Fibroblast of the conjunctiva (primary cell): ENCODE results near the gene RNFT2.
"Not testable (repeated sequence)": the region's sequence is repeated elsewhere in the genome, so short reads cannot be mapped to it uniquely, and the experiment has no call there.

Source experiments
- DNase-seq: peaks from one replicate; pipeline ENCODE4 v3.0.0-alpha.2; 2010; ENCODE audit warnings: low read depth

Gene RNFT2

GRCh38 chr12:116745554-116745953 lies 7.4 kb downstream of the RNFT2 start:
- no peak for DNase-seq

- no peak for DNase-seq
Measured at GRCh38 chr12:116749884-116750283, 11.8 kb downstream of the RNFT2 start.

GRCh38 chr12:116750298-116750697 lies 12.2 kb downstream of the RNFT2 start:
- DNase-seq: no peak

- not testable (repeated sequence) for DNase-seq
Measured at GRCh38 chr12:116754097-116754496, 16.0 kb downstream of the RNFT2 start.

GRCh38 chr12:116754783-116755182 lies 16.7 kb downstream of the RNFT2 start:
- DNase-seq: not testable (repeated sequence)

GRCh38 chr12:116759783-116760621 lies 21.9 kb downstream of the RNFT2 start:
- no peak for DNase-seq

- DNase-seq: no peak
Measured at GRCh38 chr12:116760622-116761020, 22.5 kb downstream of the RNFT2 start.

GRCh38 chr12:116761499-116761898 lies 23.4 kb downstream of the RNFT2 start:
- DNase-seq: no peak

GRCh38 chr12:116765271-116765670 lies 27.2 kb downstream of the RNFT2 start:
- DNase-seq: no peak

GRCh38 chr12:116766285-116766684 lies 28.2 kb downstream of the RNFT2 start:
- DNase-seq: no peak

- DNase-seq: no peak
Measured at GRCh38 chr12:116766746-116767145, 28.6 kb downstream of the RNFT2 start.

- DNase-seq: no peak
Measured at GRCh38 chr12:116771651-116772050, 33.5 kb downstream of the RNFT2 start.

GRCh38 chr12:116773276-116773731 lies 35.2 kb downstream of the RNFT2 start:
- DNase-seq: no peak

- DNase-seq: no peak
Measured at GRCh38 chr12:116774020-116774419, 35.9 kb downstream of the RNFT2 start.

- no peak for DNase-seq
Measured at GRCh38 chr12:116777245-116777644, 39.1 kb downstream of the RNFT2 start.

- DNase-seq: no peak
Measured at GRCh38 chr12:116779597-116779996, 41.5 kb downstream of the RNFT2 start.

- no peak for DNase-seq
Measured at GRCh38 chr12:116780942-116781341, 42.8 kb downstream of the RNFT2 start.

- DNase-seq: no peak
Measured at GRCh38 chr12:116783525-116784237, 45.6 kb downstream of the RNFT2 start.

GRCh38 chr12:116784238-116784612 lies 46.1 kb downstream of the RNFT2 start:
- no peak for DNase-seq

GRCh38 chr12:116789562-116789961 lies 51.4 kb downstream of the RNFT2 start:
- DNase-seq: not testable (repeated sequence)

- no peak for DNase-seq
Measured at GRCh38 chr12:116790066-116790465, 52.0 kb downstream of the RNFT2 start.

- no peak for DNase-seq
Measured at GRCh38 chr12:116792403-116792802, 54.3 kb downstream of the RNFT2 start.

GRCh38 chr12:116794725-116795124 lies 56.6 kb downstream of the RNFT2 start:
- DNase-seq: no peak
